HG03103 (cell line): Measurements from ENCODE around the gene TXN2.

Experiments used
- ATAC-seq: cut with Tn5 transposase; IDR thresholded peaks from one replicate; pipeline ENCODE4 v1.9.1; 2021; ENCODE audit warnings: low read depth; ENCODE audit not compliant: unreplicated experiment

TXN2 gene

GRCh38 chr22:36491155-36491554 lies 9.7 kb upstream of the TXN2 start:
- no peak for ATAC-seq

DNA sequence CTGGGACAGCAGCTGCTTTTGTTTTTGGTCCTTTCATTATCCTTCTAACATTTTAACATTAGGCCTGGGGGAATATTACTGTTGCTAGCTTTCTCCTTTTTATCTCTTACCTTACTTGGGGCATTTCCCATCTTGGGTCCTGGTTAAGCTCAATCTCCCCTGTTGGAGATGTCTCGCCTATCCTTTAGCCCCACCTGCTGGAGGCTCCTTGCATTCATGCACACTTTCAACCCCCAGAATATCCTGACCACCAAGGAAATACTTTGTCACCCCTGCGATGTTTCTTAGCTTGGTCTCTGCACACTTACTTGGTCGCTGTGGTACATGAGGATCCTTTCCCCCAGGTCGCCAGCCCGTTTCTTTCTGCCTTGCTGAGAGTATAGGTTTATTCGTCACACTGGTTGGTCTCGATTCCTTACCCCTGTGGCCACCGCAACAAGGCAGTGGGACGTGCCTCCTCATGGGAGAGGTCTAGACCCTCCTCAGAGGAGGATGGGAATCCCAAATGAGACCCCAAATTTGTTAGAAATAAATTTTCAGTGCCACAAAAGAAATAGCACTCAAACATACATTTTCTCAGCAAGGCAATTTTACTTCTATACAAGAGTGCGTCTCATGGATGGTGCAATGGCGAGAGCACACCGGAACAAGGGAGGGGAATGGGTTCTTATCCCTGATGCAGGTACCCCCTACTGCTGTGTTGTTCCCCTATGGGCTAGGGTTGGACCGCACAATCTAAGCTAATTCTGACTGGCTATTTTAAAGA lies 5.4 kb upstream of the TXN2 start:
- ATAC-seq: no peak

DNA sequence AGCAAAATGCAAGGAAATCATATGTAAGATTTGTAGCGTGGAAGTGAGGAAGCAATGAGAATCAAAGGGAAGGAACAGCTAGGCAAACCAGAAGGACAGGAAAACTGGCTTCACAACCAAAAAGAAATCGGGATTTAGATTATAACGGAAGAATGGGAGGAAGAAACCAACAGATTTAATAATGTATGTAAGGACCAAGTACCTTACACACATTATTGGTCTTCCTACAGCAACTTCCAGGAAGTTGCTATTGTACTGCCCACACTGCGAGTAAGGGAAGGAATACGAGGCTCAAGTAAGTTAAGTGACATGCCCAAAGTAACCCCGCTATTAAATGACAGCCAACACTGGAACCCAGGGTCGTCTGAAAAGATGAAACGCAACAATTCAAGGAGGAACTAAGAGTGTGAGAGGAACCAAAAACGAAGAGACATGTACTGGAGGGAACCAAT lies 473 bp downstream of the TXN2 start:
- ATAC-seq: peak; percentile 22

DNA sequence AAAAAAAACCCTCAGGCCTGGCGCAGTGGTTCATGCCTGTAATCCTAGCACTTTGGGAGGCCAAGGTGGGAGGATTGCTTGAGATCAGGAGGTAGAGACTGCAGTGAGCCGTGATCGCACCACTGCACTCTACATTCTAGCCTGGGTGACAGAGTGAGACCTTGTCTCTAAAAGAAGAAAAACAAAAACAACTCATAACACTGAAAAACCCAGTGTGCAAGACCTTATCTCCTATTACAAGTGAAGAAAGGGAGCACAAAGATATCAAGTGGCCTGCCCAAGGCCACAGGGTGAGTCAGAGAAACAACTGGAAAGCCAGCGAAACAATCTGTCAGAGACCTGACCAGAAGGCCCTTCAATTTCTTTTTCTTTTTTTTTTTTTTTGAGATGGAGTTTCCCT lies 2.5 kb downstream of the TXN2 start:
- ATAC-seq: no peak

- no peak for ATAC-seq
These were observed 6.1 kb downstream of the TXN2 start for GRCh38 chr22:36475341-36475740.

GRCh38 chr22:36472689-36473088 lies 8.8 kb downstream of the TXN2 start:
- ATAC-seq: no peak

DNA sequence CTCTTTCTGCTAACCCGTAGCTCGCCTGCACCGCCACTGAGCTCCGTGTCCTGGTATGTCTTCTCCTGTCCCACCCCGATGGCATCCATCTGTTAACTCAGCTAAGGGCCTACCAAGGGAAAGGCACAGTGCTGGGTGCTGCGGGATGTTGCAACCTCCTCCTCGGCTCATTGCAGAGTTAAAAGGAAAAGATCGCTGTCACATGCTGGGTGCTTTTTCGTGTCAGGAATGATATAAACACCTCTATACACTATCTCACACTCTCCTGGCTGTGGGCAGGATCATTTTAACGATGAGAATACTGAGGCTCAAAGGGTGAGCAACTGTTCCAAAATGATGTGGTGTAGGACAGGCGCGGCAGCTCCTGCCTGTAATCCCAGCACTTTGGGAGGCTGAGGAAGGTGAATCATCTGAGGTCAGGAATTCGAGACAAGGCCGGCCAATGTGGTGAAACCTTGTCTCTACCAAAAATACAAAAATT lies 10.1 kb downstream of the TXN2 start:
- no peak for ATAC-seq

- no peak for ATAC-seq
These were observed 10.5 kb downstream of the TXN2 start for GRCh38 chr22:36470994-36471331.

GRCh38 chr22:36470162-36470993 lies 11.1 kb downstream of the TXN2 start:
- no peak for ATAC-seq

GRCh38 chr22:36469094-36469710 lies 12.2 kb downstream of the TXN2 start:
- ATAC-seq: no peak

DNA sequence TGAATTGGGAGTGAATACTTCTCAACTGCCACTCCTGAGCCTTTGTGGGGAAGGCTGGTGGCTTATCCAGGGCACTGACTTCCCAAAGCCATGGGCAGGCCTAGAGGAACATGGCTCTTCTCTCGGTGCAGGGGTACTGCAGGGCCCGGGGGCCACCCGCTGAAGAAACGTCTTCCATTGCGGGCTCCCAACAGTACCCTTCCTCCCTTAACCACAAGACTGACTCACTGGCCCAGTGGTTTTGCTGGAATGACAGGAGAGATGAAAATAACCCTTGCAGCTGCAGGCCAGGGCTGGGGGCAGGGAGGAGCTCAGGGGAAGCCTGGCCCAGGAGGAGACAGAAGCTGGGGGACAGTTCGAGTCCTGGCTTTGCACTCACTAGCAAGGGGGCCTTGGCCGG lies 13.5 kb downstream of the TXN2 start:
- no peak for ATAC-seq

- ATAC-seq: no peak
These were observed 14.2 kb downstream of the TXN2 start for GRCh38 chr22:36467042-36467810.

DNA sequence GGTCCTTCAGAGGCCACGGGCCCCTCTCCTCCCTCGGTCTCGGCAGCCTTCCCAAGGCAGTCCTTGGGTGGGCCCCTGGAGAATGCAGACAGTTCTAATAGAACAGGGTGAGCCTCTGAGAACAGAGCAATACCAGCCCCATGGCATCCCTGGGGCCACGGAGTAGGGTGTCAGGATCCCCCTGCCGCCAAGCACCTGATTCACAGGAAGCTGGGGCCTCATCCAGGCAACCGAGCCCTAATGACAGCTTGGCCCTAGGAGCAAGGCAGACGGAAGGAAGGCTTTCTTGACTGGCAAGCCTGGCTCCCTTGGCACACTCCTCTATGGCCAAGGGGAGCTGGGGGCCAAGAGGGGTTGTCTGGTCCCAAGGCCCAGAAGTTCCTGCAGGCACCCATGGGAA lies 15.2 kb downstream of the TXN2 start:
- no peak for ATAC-seq

DNA sequence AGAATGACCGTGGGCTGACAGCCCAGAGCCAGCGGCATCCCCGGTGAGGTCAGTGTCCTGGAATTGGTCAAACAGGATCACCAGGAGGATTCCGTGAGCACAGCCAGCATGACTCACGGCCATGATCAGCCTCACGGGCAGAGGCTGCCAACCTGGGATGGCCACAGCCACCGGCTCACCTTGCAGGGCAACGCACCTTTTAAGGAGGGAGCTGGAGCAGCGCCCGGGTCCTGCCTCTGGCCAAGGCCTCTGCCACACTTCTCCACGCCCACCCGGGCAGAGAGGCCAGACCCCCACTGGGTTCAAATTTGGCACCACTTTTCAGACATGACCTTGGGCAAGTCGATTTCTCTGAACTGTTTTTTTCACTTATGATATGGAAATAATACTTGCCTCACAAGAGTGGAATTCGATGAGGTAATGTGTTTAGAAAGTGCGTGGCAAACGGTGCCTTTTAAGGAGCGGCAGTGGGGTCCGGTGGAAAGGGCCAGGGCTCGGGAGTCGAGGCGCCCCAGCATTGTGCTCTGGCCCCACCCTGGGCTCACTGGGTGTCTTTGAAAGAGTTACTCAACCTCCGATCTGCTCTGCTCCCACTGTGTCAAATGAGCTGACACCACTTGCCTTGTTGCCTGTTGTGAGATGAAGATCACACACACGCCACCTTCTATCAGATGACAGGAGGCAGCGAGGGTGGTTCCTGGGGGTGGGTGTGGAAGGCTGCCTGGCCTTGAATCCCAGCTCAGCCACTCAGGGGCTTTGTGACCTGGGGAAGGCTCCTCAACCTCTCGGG lies 16.0 kb downstream of the TXN2 start:
- no peak for ATAC-seq

DNA sequence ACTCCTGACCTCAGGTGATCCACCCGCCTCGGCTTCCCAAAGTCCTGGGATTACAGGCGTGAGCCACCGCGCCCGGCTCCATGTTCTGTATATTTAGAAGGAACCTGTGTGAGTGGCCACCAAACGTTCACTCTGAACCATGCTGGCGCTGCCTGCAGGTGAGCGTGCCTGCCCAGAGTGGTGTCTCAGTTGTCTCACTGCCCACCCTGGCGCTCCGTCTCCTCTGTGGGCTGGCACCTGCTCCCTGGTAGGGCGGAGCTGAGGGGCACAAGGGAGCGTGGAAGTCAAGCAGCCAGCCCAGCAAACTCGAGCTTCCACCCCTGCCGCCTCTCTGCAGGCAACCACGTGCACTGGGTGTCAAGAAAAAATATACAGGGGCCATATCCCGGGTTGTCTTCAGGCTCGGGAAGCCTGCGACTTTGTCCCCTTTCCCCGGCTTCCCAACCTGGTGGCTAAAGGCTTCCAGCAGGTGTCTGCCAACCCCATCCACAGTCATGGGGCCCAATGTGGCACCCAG lies 16.7 kb downstream of the TXN2 start:
- no peak for ATAC-seq

DNA sequence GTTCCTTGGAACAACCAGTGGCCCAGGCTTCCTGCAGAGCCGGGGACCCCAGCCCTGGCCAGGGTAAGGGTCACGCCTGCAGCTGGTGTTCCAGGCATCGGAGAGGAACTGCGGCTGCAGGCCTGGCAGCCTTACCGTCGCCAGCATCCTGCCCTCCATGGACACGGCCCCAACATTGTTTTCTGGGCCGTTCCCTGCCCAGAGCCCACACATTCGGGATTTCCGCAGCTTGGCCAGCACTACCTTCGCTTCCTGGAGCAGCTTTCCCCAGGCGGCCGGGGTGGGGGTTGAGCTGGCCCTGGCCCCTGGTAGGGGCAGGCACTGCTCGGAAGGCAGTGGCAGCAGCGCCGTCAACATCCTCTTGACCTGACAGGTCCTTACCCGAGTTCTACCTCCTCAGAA lies 17.7 kb downstream of the TXN2 start:
- ATAC-seq: no peak

- ATAC-seq: no peak
These were observed 19.5 kb downstream of the TXN2 start for GRCh38 chr22:36461665-36462649.

DNA sequence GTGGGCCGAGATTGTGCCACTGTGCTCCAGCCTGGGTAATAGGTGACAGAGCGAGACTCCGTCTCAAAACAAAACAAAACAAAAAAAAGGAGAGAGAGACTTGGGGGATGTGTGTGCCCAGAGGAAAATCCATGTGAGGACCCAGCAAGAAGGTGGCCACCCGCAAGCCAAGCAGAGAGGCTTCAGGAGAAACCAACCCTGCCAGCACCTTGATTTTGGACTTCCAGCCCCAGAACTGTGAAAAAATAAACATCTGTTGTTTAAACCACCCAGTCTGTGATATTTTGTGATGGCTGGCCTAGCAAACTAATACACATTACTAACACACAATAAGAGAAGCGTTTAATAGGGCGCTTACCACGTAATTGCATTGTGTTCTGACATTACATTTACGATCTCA lies 21.2 kb downstream of the TXN2 start:
- no peak for ATAC-seq
